Measurements from ENCODE around the gene CFAP77. TPM values are rescaled to one million over a fixed set of nuclear protein-coding genes. Genes with fewer than 3 reads are reported as not detected.
"Not testable (repeated sequence)": the region's sequence is repeated elsewhere in the genome, so short reads cannot be mapped to it uniquely, and the experiment has no call there.

CFAP77 gene
- polyA plus RNA-seq, 1 donor = not detected

- DNase-seq = no peak
Observed at GRCh38 chr9:132551556-132551955, 141.5 kb downstream of the CFAP77 start.

- DNase-seq = no peak
Observed at GRCh38 chr9:132552041-132552440, 142.0 kb downstream of the CFAP77 start.

GRCh38 chr9:132554755-132555154 is 144.7 kb downstream of the CFAP77 start:
- DNase-seq = no peak

GRCh38 chr9:132555528-132555927 is 145.5 kb downstream of the CFAP77 start:
- no peak for DNase-seq

GRCh38 chr9:132556235-132556634 is 146.2 kb downstream of the CFAP77 start:
- no peak for DNase-seq

GRCh38 chr9:132556714-132557113 is 146.7 kb downstream of the CFAP77 start:
- DNase-seq = no peak

- DNase-seq = no peak
Observed at GRCh38 chr9:132557159-132557558, 147.1 kb downstream of the CFAP77 start.

- DNase-seq = no peak
Observed at GRCh38 chr9:132559711-132560110, 149.7 kb downstream of the CFAP77 start.

GRCh38 chr9:132560616-132561202 is 150.7 kb downstream of the CFAP77 start:
- DNase-seq = no peak

- DNase-seq = no peak
Observed at GRCh38 chr9:132562306-132562573, 152.2 kb downstream of the CFAP77 start.

- DNase-seq = no peak
Observed at GRCh38 chr9:132564526-132564925, 154.5 kb downstream of the CFAP77 start.

GRCh38 chr9:132568787-132569186 is 158.8 kb downstream of the CFAP77 start:
- not testable (repeated sequence) for DNase-seq

- DNase-seq = no peak
Observed at GRCh38 chr9:132571806-132572600, 162.0 kb downstream of the CFAP77 start.

- DNase-seq = no peak
Observed at GRCh38 chr9:132572921-132573320, 162.9 kb downstream of the CFAP77 start.

- peak; percentile 48 for DNase-seq
Observed at GRCh38 chr9:132575005-132575609, 165.1 kb downstream of the CFAP77 start.

- no peak for DNase-seq
Observed at GRCh38 chr9:132575811-132576210, 165.8 kb downstream of the CFAP77 start.

GRCh38 chr9:132577119-132577518 is 167.1 kb downstream of the CFAP77 start:
- DNase-seq = no peak

GRCh38 chr9:132578367-132578932 is 168.4 kb downstream of the CFAP77 start:
- no peak for DNase-seq

- DNase-seq = no peak
Observed at GRCh38 chr9:132579427-132579798, 169.4 kb downstream of the CFAP77 start.

GRCh38 chr9:132582276-132582785 is 172.3 kb downstream of the CFAP77 start, which contains the start of gene BARHL1:
BARHL1 (plus strand) TSS chr9:132582606; CDS start chr9:132582798, 192 bp downstream.
- no peak for DNase-seq

GRCh38 chr9:132582786-132583583 is 173.0 kb downstream of the CFAP77 start:
- DNase-seq = no peak

- no peak for DNase-seq
Observed at GRCh38 chr9:132583584-132584304, 173.7 kb downstream of the CFAP77 start.
